C4-2B (cell line): ENCODE data around the gene ATP6V0E1.

Experiments used
- ZFX ChIP-seq: fragments of 450-650 bp; IDR thresholded peaks from 2 replicates; pipeline ENCODE4 v1.6.1; 2017
- TF ChIP-seq, protein P1 (sequence below): fragments of 450-650 bp; conservative IDR thresholded peaks from 2 replicates; pipeline ENCODE4 v1.5.1; 2017; ENCODE audit warnings: mild to moderate bottlenecking

DNA sequence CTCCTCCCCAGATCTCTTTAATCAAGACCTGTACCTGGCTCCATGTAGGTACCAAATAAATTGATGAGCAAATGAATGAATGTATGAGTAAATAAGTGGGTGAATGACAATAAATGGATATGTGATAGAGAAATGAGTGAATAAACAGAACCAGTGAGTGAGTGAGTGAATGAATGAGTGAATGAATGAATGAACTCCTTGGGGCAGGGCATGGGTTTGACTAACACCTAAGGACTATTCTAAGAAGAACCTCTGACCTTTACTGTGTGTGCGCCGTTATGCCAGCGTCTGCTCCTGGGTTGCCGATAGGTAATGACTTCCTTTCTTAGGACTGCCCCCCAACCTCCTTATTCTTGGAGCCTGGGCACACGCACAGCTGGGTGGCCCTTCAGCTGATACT is 26.1 kb upstream of the ATP6V0E1 start:
- TF ChIP-seq, protein P1, sequence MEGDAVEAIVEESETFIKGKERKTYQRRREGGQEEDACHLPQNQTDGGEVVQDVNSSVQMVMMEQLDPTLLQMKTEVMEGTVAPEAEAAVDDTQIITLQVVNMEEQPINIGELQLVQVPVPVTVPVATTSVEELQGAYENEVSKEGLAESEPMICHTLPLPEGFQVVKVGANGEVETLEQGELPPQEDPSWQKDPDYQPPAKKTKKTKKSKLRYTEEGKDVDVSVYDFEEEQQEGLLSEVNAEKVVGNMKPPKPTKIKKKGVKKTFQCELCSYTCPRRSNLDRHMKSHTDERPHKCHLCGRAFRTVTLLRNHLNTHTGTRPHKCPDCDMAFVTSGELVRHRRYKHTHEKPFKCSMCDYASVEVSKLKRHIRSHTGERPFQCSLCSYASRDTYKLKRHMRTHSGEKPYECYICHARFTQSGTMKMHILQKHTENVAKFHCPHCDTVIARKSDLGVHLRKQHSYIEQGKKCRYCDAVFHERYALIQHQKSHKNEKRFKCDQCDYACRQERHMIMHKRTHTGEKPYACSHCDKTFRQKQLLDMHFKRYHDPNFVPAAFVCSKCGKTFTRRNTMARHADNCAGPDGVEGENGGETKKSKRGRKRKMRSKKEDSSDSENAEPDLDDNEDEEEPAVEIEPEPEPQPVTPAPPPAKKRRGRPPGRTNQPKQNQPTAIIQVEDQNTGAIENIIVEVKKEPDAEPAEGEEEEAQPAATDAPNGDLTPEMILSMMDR = no peak
- no peak for TF ChIP-seq ZFX
